Uterus (tissue), 4 donors: Measurements from ENCODE around the gene ZBTB34. TPM values are rescaled to one million over a fixed set of nuclear protein-coding genes. Genes with fewer than 3 reads are reported as not detected.

Experiments used
- DNase-seq, 2 donors: peaks; one replicate each; pipeline ENCODE4 v3.0.0-alpha.2; 2019 to 2020
- H3K27ac ChIP-seq, 2 donors: fragments of 200-600 bp; sonication (generic); 1 replicate in 1 of 2; 2 replicates in 1 of 2; pipeline ENCODE4 v1.5.1; 2016 to 2018
- H3K27me3 ChIP-seq, 2 donors: fragments of 200-600 bp; sonication (generic); one replicate each; pipeline ENCODE4 v1.5.1; 2018 to 2019; ENCODE audit warnings: control low read depth in 1 of 2
- H3K36me3 ChIP-seq, 2 donors: fragments of 200-600 bp; sonication (generic); one replicate each; pipeline ENCODE4 v1.5.1; 2019; ENCODE audit warnings: control low read depth in 1 of 2
- H3K4me1 ChIP-seq, 2 donors: fragments of 200-600 bp; sonication (generic); one replicate each; pipeline ENCODE4 v1.5.1; 2018 to 2019; ENCODE audit warnings: control low read depth in 1 of 2
- H3K4me3 ChIP-seq, 2 donors: fragments of 200-600 bp; sonication (generic); 1 replicate in 1 of 2; 2 replicates in 1 of 2; pipeline ENCODE4 v1.5.1; 2018 to 2019; ENCODE audit warnings: mild to moderate bottlenecking in 1 of 2
- H3K9me3 ChIP-seq, 2 donors: fragments of 200-600 bp; sonication (generic); one replicate each; pipeline ENCODE4 v1.5.1; 2019; ENCODE audit warnings: control low read depth in 1 of 2
- POLR2A ChIP-seq, 2 donors: fragments of 450-650 bp; IDR thresholded peaks; one replicate each; pipeline ENCODE4 v1.6.1; 2016; ENCODE audit warnings: antibody characterized with exemption in 2 of 2, mild to moderate bottlenecking in 1 of 2, moderate library complexity in 1 of 2
- intact Hi-C: fragments of 100-400 bp; cut with DNase I; formaldehyde crosslinking; loops from one replicate; pipeline ENCODE4 v1.15.1; 2023; ENCODE audit warnings: low total_unique reads
- total RNA-seq, 4 donors: library from RNA; depleted of rRNA in 3 of 4; stranded (reverse); fragments of >200 nt in 3 of 4; gene quantifications; one replicate each; pipeline versions ENCODE4 v1.1.0 to v1.2.4, GENCODE V29; 2014 to 2023
- TF ChIP-seq, protein P1 (sequence below), 4 experiments: fragments of 200-600 bp in 2 of 4; fragments of 450-650 bp in 2 of 4; sonication (generic) in 2 of 4; IDR thresholded peaks; one replicate each; pipeline ENCODE4 v1.5.1; 2016 to 2019; ENCODE audit warnings: antibody characterized with exemption in 4 of 4, mild to moderate bottlenecking in 2 of 4, moderate library complexity in 1 of 4
- donor health status: DM: yes; HTN: yes; CAD: no.

The ZBTB34 gene
- total RNA-seq, 4 donors from 2014 or later: 1.8 to 30.3 (median 13.5) TPM

DNA sequence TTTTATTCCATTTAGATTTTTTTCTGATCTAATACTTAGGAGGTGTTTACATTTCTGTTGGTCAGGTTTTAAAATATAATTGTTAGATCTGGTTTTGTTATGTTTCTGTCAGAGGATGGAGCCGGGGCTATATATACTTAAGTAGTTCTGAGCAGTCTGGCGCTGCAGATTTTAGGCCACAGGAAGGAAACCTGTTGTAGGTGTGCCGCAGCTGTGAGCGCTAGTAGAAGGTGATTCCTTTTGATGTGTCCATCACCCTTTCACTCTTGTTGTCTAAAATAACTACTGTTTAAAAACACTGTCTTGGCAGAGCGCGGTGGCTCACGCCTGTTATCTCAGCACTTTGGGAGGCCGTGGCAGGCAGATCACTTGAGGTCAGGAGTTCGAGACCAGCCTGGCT, 17.0 kb downstream of the ZBTB34 start:
- TF ChIP-seq, protein P1, sequence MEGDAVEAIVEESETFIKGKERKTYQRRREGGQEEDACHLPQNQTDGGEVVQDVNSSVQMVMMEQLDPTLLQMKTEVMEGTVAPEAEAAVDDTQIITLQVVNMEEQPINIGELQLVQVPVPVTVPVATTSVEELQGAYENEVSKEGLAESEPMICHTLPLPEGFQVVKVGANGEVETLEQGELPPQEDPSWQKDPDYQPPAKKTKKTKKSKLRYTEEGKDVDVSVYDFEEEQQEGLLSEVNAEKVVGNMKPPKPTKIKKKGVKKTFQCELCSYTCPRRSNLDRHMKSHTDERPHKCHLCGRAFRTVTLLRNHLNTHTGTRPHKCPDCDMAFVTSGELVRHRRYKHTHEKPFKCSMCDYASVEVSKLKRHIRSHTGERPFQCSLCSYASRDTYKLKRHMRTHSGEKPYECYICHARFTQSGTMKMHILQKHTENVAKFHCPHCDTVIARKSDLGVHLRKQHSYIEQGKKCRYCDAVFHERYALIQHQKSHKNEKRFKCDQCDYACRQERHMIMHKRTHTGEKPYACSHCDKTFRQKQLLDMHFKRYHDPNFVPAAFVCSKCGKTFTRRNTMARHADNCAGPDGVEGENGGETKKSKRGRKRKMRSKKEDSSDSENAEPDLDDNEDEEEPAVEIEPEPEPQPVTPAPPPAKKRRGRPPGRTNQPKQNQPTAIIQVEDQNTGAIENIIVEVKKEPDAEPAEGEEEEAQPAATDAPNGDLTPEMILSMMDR (IDR thresholded peaks at IDR 0.05): no peak
- no peak for TF ChIP-seq POLR2A (IDR thresholded peaks at IDR 0.05)
- intact Hi-C loops: no loop called here
- H3K36me3 ChIP-seq: no peaks in the 10 kb centered on the region
- no peaks in the 10 kb centered on the region for H3K27me3 ChIP-seq
- no peak for DNase-seq
- H3K4me3 ChIP-seq: no peak overlapping the region
- H3K27ac ChIP-seq: no peak overlapping the region
- H3K4me1 ChIP-seq: no peaks in the 10 kb centered on the region
- no peaks in the 10 kb centered on the region for H3K9me3 ChIP-seq

DNA sequence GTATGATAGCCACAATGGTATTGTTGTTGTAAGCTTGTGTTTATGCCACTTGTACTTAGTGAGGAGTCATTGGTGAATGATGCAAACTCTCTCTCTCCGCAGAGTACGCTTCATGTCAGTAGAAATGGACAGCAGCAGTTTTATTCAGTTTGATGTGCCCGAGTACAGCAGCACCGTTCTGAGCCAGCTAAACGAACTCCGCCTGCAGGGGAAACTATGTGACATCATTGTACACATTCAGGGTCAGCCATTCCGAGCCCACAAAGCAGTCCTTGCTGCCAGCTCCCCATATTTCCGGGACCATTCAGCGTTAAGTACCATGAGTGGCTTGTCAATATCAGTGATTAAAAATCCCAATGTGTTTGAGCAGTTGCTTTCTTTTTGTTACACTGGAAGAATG, 18.8 kb downstream of the ZBTB34 start:
- no peaks in the 10 kb centered on the region for H3K4me1 ChIP-seq
- intact Hi-C loops: no loop called here
- H3K27me3 ChIP-seq: no peaks in the 10 kb centered on the region
- H3K9me3 ChIP-seq: no peaks in the 10 kb centered on the region
- TF ChIP-seq, protein P1 (IDR thresholded peaks at IDR 0.05): no peak
- no peak for TF ChIP-seq POLR2A (IDR thresholded peaks at IDR 0.05)
- H3K27ac ChIP-seq: no peak overlapping the region
- DNase-seq: no peak
- no peaks in the 10 kb centered on the region for H3K36me3 ChIP-seq
- no peak overlapping the region for H3K4me3 ChIP-seq

DNA sequence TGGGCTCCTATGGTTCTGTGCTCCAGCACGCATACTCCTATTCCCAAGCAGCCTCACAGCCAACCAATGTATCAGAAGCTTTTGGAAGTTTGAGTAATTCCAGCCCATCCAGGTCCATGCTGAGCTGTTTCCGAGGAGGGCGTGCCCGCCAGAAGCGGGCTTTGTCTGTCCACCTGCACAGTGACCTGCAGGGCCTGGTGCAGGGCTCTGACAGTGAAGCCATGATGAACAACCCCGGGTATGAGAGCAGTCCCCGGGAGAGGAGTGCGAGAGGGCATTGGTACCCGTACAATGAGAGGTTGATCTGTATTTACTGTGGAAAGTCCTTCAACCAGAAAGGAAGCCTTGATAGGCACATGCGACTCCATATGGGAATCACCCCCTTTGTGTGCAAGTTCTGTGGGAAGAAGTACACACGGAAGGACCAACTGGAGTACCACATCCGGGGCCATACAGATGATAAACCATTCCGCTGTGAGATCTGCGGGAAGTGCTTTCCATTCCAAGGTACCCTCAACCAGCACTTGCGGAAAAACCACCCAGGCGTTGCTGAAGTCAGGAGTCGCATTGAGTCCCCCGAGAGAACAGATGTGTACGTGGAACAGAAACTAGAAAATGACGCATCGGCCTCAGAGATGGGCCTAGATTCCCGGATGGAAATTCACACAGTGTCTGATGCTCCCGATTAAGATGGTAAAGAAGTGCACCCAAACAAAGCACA, 19.9 kb downstream of the ZBTB34 start:
- no peak for TF ChIP-seq POLR2A (IDR thresholded peaks at IDR 0.05)
- TF ChIP-seq, protein P1 (IDR thresholded peaks at IDR 0.05): no peak
- Histone ChIP-seq H3K9me3 (no peaks in the 10 kb centered on the region), H3K27ac (no peak overlapping the region), H3K4me1 (no peaks in the 10 kb centered on the region), H3K36me3 (no peaks in the 10 kb centered on the region), H3K27me3 (no peaks in the 10 kb centered on the region), H3K4me3 (no peak overlapping the region)
- intact Hi-C loops: no loop called here
- DNase-seq: no peak

DNA sequence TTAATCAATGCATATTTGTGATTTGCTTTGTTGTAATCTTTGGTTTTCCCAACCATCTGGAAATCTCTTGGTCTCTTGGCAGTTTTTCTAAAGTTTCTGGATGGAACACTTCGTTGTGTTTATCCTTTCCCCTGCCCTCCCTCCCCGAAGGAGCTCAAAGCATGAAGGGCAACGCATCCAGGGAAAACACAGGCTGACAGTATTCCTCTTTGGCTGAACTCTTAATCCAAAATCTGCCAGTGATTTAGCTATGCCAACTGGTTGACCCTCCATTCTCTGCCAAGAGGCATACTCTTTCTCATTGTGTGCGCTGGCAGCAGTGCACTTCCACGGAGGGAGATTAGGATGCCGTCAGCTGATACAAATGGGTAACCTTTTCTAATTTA, 20.5 kb downstream of the ZBTB34 start:
- H3K4me1 ChIP-seq: no peaks in the 10 kb centered on the region
- H3K27ac ChIP-seq: no peak overlapping the region
- H3K36me3 ChIP-seq: no peaks in the 10 kb centered on the region
- TF ChIP-seq POLR2A (IDR thresholded peaks at IDR 0.05): no peak
- TF ChIP-seq, protein P1 (IDR thresholded peaks at IDR 0.05): no peak
- no peaks in the 10 kb centered on the region for H3K27me3 ChIP-seq
- no peaks in the 10 kb centered on the region for H3K9me3 ChIP-seq
- intact Hi-C loops: no loop called here
- H3K4me3 ChIP-seq: no peak overlapping the region
- DNase-seq: no peak

DNA sequence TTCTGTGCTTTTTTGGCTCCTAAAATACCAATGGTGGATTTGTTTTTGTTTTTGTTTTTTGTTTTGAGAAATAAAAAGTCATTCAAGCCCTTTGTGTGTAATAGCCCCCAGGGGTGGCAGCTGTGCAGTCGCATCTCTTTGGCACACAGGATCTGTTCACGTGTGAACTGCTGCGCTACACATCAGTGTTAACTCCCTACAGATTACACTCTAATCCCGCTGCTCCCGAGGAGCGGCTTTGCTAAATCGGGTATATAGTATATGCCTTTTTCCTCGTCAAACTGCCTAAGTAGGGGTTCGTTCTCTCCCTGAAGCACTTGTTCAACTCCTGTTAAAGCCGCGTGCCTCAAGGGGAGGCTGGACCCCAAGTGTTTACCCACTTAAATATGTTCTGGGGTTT, 22.3 kb downstream of the ZBTB34 start:
- DNase-seq: no peak
- H3K4me3 ChIP-seq: no peak overlapping the region
- H3K36me3 ChIP-seq: no peaks in the 10 kb centered on the region
- TF ChIP-seq, protein P1 (IDR thresholded peaks at IDR 0.05): no peak
- TF ChIP-seq POLR2A (IDR thresholded peaks at IDR 0.05): no peak
- no peaks in the 10 kb centered on the region for H3K9me3 ChIP-seq
- H3K27ac ChIP-seq: no peak overlapping the region
- H3K4me1 ChIP-seq: no peaks in the 10 kb centered on the region
- intact Hi-C loops: no loop called here
- H3K27me3 ChIP-seq: no peaks in the 10 kb centered on the region
